NAMALWA (cell line): ENCODE results near the gene ATRN.
A peak's percentile ranks its signal among the peaks of the same experiment; 100 is the strongest.

ENCODE experiments used
- DNase-seq: peaks from one replicate; pipeline ENCODE4 v3.0.0-alpha.2; 2015; ENCODE audit warnings: low spot score

ATRN gene

DNA sequence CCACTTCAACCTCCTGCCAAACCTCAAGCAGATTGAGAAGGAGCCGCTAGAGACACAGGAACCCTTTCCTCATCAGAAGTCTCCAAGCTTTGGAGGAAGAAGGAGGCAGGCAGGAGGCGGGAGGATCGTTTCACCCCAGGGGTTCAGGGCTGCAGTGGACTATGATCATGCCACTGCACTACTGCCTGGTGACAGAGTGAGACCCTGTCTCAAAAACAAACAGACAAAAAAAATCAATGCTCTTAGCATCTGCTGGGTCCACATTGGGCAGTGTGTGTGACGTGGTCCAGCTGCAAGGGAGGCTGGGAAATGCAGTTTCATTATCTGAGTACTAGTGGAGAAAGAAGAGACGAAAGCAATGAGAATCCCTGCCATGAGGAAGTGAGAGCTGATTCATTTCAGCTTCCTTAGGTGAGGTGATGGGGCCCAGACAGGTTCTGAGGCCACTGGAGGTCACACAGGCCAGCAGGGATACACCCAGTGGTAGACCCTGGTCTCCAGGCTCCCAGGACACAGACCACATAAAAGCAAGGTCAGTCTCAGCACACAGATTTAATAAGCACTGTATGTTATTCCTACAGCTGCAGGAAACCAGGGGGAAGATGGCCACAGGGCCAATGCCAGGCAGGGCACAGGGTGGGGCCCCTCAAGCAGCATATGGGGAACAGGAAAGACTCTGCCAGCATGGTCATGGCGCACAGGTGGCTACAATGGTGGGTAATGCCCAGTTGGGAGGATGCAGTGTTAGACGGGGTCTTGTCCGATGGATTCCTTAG is 188.1 kb downstream of the ATRN start:
- peak; percentile 63 for DNase-seq

- no peak for DNase-seq
Measured at GRCh38 chr20:3659492-3660261, 188.9 kb downstream of the ATRN start.

- DNase-seq, result no peak
Measured at GRCh38 chr20:3660262-3661059, 189.6 kb downstream of the ATRN start.

DNA sequence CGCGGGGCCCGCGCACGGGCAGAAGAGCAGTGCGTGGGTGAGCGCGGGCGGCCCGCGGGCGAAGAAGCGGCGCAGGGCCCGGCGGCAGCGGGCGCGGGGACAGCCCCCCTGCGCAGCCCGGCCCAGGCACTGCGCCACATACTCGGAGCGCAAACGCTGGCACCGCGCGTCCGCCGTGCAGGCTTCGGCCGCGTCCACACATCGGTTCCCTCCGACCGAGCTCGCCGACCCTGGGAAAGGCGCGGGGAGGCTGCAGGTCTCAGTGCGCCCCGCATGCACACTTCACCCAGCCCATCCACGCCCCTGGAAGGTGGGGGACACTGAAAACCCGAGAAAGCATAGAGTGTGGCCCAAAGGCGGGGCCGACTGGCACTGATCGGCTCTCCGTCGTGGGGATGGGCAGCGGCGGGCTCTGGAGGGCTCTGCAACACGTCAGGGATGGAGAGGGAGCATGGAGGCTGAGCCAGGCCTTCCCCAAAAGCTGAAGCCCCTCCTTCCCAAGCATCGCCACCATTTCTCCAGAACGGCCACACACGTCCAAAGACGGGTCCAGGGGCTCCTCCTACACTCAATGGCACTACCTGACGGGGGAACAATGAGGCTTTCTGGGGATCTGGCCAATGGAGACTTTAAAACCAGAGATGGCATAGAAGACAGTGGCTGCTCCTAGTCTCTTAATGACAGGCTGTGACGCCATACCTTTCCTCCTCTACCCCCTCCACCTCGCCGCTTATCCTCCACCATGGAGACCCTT is 190.4 kb downstream of the ATRN start:
- DNase-seq, result no peak

- DNase-seq, result no peak
Measured at GRCh38 chr20:3661814-3662665, 191.2 kb downstream of the ATRN start.

DNA sequence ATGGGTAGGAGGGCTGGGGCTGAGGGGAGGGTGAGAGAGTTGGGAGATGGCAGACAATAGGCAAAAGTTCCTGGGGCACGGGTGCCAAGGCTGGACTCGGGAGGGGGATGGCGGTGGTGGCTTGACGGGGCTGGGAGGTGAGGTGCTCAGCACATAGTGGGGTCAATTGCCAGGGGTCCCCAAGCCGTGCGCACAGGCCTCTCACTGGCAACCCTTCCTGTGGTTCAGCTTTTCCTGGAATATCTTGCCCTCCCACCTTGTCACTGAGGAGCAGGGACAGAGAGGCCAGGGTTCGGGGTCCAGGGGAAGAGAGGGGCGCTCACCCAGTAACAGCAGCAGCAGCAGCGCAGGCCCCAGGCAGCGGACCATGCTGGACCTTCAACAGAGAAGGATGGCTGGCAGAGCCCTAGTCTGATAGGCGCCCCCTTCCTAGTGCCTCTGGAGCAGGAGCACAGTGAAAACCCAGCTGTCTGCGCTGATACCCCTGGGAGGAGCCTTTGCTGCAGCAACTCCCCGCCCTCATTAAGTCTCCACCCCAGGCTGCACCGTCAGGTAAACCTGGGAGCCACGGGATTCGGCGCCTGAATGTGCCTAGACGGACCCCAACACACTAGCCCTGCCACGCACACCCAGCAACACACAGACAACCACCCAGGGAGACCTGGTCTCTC is 192.3 kb downstream of the ATRN start, which contains the start of gene GFRA4:
Gene GFRA4 (minus strand): TSS at position 369 of the 671 bp plus-strand sequence. CDS start 0 bp downstream, at position 369.
- DNase-seq, result no peak

DNA sequence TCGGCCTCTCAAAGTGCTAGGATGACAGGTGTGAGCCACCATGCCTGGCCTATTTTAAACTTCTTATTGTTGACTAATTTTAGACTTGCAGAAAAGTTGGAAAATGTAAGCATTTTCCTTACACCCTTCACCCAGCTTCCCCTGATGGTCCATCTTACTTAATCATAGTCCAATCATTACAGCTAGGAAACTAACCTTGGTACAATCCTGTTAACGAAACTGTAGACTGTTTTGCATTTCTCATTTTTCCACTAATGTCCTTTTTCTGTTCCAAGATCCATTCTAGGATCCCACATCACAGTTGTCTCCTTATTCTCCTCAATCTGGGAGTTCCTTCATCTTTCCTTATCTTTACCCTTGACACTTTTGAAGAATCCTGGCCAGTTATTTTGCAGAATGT is 193.0 kb downstream of the ATRN start:
- no peak for DNase-seq

GRCh38 chr20:3667434-3668037 is 196.7 kb downstream of the ATRN start:
- DNase-seq, result no peak

DNA sequence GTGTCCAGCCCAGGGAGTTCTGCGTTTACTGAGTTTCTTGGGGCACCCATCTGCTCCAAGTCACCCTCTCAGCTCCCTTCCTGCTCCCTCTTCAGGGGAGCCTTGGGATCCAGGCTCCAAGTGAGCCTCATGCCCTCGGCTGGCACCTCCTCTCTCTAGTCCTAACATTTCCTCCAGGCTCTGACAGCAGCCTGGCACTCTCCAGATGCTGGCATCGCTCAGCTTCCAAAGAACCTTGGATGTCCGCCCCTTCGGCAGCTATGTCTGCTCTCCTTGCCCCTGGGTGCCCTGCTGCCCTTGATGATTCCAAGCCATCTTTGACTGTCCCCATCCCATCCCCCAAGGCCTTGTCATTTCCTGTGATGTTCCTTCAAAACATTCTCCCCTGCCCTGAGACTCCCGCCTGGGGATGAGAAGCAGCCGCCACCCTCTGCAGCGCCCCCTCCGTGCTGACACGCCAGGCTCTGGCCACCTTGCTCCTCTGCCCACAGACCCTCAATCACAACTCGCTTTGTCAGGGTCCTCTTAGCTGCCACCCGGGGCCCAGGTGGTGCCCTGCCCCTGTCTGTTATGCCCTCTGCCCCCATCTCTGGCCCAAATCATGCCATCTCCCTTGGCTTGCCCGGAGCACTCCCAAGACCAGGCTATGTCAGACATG is 199.0 kb downstream of the ATRN start:
- no peak for DNase-seq

- DNase-seq, result no peak
Measured at GRCh38 chr20:3670511-3670910, 199.7 kb downstream of the ATRN start.

GRCh38 chr20:3670945-3671344 is 200.1 kb downstream of the ATRN start:
- DNase-seq, result no peak

GRCh38 chr20:3671986-3672546 is 201.2 kb downstream of the ATRN start:
- no peak for DNase-seq

DNA sequence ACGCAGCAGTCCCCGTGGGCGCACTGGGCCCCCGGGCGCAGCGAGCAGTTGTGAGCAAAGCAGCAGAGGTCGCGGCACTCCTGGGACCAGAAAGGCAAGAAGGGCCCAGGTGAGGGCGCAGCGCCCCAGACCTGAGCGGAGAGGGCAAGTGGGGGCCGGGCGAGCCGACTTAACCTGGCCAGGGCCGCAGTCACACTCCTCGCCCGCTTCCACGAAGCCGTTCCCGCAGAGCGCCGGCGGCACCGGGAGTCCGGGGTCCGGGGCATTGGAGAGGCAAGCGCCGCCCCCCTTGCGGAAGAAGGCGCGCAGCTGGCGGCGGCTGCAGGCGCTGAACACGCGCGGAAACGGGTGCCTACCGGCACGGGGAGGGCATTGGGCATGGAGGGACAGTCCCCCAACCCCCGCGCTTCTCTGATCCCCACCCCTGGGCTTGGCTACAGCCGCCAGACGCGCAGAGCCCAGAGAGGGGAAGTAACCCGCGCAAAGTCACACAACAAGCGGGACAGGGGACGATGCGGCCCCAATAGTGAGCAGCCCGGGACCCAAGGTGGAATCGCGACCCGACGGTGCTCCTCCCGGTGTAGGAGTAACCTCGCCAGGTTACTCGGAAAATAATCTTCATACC is 201.8 kb downstream of the ATRN start:
- DNase-seq, result no peak

DNA sequence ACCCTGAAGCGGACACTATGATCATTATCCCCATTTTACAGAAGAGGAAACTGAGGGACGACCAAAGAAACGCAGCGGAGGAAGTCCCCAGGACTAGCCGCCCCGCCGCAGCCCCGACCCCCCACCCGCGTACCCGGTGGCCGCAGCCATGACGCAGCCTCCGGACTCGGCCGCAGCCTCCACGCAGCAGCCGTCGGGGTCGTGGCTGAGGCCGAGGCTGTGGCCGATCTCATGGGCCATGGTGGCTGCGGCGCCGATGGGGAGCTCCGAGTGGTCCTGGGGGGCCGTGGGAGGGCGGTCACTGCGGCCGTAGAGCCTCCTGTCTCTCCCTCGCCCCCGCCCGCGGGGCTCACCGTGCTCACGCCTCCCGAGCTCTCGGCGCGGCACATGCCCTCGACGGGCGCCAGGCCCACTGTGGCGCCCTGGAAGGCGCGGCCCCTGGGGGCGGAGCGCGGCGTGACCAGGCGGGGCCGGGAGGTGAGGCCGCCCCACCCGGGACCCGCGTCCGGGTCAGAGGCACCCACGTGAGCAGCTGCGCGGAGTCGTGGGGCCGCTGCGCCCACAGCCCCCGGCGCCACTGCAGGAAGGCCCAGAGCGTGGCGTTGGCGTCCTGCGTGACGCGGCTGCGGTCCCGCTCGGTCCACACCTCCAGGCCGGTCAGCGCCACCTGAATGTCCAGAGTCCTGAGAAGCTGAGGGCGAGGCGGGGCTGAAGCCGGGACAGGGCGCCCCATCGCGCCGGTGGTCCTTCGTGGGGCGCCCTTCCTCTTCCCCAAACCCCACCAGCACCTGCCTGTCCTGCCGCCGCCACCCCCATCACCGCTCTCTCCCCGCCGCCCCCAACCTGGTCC is 202.6 kb downstream of the ATRN start:
- no peak for DNase-seq

- DNase-seq, result no peak
Measured at GRCh38 chr20:3674447-3674846, 203.6 kb downstream of the ATRN start.

- no peak for DNase-seq
Measured at GRCh38 chr20:3674995-3675900, 204.4 kb downstream of the ATRN start.
